HG03354 (cell line): ENCODE results near the gene KNCN.

Source experiments
- ATAC-seq: cut with Tn5 transposase; IDR thresholded peaks from one replicate; pipeline ENCODE4 v1.9.1; 2021; ENCODE audit warnings: mild to moderate bottlenecking; ENCODE audit not compliant: unreplicated experiment, poor library complexity, severe bottlenecking

Gene KNCN

GRCh38 chr1:46551597-46552095, at the start of gene KNCN:
Gene KNCN, minus strand, starts transcription at chr1:46551647. Its CDS starts 432 bp downstream, at chr1:46551215.
- no peak for ATAC-seq

GRCh38 chr1:46599059-46599970, 47.9 kb upstream of the KNCN start:
- no peak for ATAC-seq

- no peak for ATAC-seq
These were observed 45.4 kb upstream of the KNCN start for GRCh38 chr1:46596846-46597245.

GRCh38 chr1:46596036-46596435, 44.6 kb upstream of the KNCN start:
- ATAC-seq: no peak

GRCh38 chr1:46595127-46595526, 43.7 kb upstream of the KNCN start:
- ATAC-seq: no peak

GRCh38 chr1:46594063-46594462, 42.6 kb upstream of the KNCN start:
- no peak for ATAC-seq

GRCh38 chr1:46592823-46593222, 41.4 kb upstream of the KNCN start:
- no peak for ATAC-seq

GRCh38 chr1:46589529-46589928, 38.1 kb upstream of the KNCN start:
- no peak for ATAC-seq

GRCh38 chr1:46587069-46587468, 35.6 kb upstream of the KNCN start:
- no peak for ATAC-seq

- no peak for ATAC-seq
These were observed 34.0 kb upstream of the KNCN start for GRCh38 chr1:46585312-46585938.

GRCh38 chr1:46583494-46583893, 32.0 kb upstream of the KNCN start:
- no peak for ATAC-seq

GRCh38 chr1:46582972-46583371, 31.5 kb upstream of the KNCN start:
- ATAC-seq: no peak

- ATAC-seq: no peak
These were observed 30.4 kb upstream of the KNCN start for GRCh38 chr1:46581681-46582455.

- ATAC-seq: no peak
These were observed 28.9 kb upstream of the KNCN start for GRCh38 chr1:46580140-46580903.

- no peak for ATAC-seq
These were observed 26.2 kb upstream of the KNCN start for GRCh38 chr1:46577671-46578070.

GRCh38 chr1:46576596-46576995, 25.1 kb upstream of the KNCN start:
- no peak for ATAC-seq

GRCh38 chr1:46575778-46576177, 24.3 kb upstream of the KNCN start:
- ATAC-seq: no peak

GRCh38 chr1:46575300-46575699, 23.9 kb upstream of the KNCN start:
- no peak for ATAC-seq

- ATAC-seq: no peak
These were observed 20.3 kb upstream of the KNCN start for GRCh38 chr1:46571691-46572225.
